ENCODE measurements around the gene OTOR. TPM values are rescaled to one million over a fixed set of nuclear protein-coding genes. Genes with fewer than 3 reads are reported as not detected.

Gene OTOR
- total RNA-seq, 1 donor from 2014 or later = not detected

DNA sequence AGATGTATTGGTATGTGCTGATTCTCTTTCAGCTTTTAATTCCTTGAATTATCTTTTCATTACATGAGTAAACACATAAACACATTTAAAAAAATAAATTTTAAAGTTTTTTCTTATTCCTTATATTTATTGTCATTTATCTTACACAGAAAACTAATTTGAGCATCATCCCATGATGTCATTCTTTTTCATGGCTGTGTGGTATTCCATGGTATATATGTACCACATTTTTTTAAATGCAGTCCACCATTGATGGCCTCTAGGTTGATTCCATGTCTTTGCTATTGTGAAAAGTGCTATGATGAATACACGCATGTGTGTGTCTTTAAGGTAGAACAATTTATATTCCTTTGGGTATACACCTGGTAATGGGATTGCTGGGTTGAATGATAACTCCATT lies 33.3 kb downstream of the OTOR start:
- TF ChIP-seq, protein P1, sequence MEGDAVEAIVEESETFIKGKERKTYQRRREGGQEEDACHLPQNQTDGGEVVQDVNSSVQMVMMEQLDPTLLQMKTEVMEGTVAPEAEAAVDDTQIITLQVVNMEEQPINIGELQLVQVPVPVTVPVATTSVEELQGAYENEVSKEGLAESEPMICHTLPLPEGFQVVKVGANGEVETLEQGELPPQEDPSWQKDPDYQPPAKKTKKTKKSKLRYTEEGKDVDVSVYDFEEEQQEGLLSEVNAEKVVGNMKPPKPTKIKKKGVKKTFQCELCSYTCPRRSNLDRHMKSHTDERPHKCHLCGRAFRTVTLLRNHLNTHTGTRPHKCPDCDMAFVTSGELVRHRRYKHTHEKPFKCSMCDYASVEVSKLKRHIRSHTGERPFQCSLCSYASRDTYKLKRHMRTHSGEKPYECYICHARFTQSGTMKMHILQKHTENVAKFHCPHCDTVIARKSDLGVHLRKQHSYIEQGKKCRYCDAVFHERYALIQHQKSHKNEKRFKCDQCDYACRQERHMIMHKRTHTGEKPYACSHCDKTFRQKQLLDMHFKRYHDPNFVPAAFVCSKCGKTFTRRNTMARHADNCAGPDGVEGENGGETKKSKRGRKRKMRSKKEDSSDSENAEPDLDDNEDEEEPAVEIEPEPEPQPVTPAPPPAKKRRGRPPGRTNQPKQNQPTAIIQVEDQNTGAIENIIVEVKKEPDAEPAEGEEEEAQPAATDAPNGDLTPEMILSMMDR (IDR thresholded peaks at IDR 0.05; ENCODE audit: unreplicated experiment) = no peak
- H3K4me3 Mint-ChIP-seq = no peak overlapping the region
- H3K4me1 Mint-ChIP-seq = peaks cover 8% of the 10 kb centered on the region
- H3K36me3 Mint-ChIP-seq = no peaks in the 10 kb centered on the region
- peaks cover 51% of the 10 kb centered on the region for H3K9me3 Mint-ChIP-seq
- peaks cover 5% of the 10 kb centered on the region for H3K27me3 Mint-ChIP-seq (ENCODE audit: low read depth)
- no peak for DNase-seq (ENCODE audit: low spot score in 2 of 2, unreplicated experiment in 2 of 2)
- no peak overlapping the region for H3K27ac Mint-ChIP-seq

DNA sequence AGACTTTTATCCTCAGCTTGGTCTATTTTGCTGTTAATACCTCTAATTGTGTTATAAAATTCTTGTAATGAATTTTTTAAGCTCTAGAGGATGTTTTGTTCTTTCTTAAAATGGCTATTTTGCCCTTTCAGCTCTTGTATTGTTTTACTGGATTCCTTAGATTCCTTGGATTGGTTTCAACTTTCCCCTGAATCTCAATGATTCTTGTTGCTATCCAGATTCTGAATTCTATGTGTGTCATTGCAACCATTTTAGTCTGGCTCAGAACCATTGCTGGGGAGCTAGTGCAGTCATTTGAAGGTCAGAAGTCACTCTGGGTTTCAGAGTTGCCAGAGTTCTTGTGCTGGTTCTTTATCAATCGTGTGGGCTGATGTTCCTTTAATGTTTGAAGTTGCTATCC lies 37.1 kb downstream of the OTOR start:
- no peak for DNase-seq (ENCODE audit: low spot score in 2 of 2, unreplicated experiment in 2 of 2)
- Mint-ChIP-seq H3K27ac (no peak overlapping the region), H3K27me3 (ENCODE audit: low read depth) (peaks cover 12% of the 10 kb centered on the region), H3K4me3 (no peak overlapping the region), H3K9me3 (peaks cover 50% of the 10 kb centered on the region), H3K4me1 (peaks cover 8% of the 10 kb centered on the region), H3K36me3 (no peaks in the 10 kb centered on the region)
- TF ChIP-seq, protein P1 (IDR thresholded peaks at IDR 0.05; ENCODE audit: unreplicated experiment) = no peak

Other genes with a start within 250 kb of the OTOR start
- gene KIF16B, start 174.9 kb upstream of the OTOR start, total RNA-seq = 12.8 to 13.9 TPM (median 12.9 TPM) in 3 replicates
- gene SNRPB2, start 18.3 kb upstream of the OTOR start, total RNA-seq = 63.9 to 70.5 TPM (median 65.2 TPM) in 3 replicates